ENCODE data around the gene RFTN1.

GRCh38 chr3:16455966-16456365, 57.5 kb downstream of the RFTN1 start:
- TF ChIP-seq CTCF (IDR thresholded peaks at IDR 0.05): no peak
- no peak for TF ChIP-seq POLR2A (IDR thresholded peaks at IDR 0.05)

Data from lower leg skin (tissue), 3 donors.